Ammon's horn (tissue), 1 donor: ENCODE data around the gene KLF16.
A peak's percentile ranks its signal among the peaks of the same experiment; 100 is the strongest.

Experiments
- DNase-seq: peaks from one replicate; pipeline ENCODE4 v3.0.0-alpha.2; 2016; ENCODE audit warnings: low spot score

Gene KLF16

GRCh38 chr19:1841209-1841924 lies 22.0 kb downstream of the KLF16 start:
- no peak for DNase-seq

DNA sequence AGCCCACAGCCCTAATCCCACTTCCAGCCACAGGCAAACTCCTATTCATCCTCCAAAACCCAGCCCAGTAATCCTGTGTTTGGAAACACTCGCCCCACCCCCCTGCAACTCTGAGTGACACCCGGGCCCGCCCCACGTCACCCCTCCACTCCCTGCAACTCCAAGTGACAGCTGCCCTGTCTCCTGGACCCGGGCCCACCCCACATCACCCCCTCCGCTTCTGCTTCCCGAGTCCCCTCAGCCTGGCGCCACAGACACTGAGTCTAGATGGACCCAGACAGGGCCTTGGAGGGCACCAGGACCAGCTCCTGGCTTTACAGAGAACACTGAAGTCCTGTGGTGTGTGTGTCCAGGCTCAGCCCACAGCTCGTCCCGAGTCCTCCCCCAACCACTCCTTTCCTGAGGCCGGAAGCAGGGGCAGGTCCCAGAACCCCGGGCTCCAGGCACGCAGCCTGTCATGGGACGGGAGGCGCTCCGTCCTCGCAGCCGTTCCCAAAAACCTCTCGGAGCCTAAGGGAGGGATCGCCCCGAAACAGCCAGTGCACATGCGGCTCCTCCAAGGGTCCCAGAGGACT lies 22.8 kb downstream of the KLF16 start:
- DNase-seq = no peak

DNA sequence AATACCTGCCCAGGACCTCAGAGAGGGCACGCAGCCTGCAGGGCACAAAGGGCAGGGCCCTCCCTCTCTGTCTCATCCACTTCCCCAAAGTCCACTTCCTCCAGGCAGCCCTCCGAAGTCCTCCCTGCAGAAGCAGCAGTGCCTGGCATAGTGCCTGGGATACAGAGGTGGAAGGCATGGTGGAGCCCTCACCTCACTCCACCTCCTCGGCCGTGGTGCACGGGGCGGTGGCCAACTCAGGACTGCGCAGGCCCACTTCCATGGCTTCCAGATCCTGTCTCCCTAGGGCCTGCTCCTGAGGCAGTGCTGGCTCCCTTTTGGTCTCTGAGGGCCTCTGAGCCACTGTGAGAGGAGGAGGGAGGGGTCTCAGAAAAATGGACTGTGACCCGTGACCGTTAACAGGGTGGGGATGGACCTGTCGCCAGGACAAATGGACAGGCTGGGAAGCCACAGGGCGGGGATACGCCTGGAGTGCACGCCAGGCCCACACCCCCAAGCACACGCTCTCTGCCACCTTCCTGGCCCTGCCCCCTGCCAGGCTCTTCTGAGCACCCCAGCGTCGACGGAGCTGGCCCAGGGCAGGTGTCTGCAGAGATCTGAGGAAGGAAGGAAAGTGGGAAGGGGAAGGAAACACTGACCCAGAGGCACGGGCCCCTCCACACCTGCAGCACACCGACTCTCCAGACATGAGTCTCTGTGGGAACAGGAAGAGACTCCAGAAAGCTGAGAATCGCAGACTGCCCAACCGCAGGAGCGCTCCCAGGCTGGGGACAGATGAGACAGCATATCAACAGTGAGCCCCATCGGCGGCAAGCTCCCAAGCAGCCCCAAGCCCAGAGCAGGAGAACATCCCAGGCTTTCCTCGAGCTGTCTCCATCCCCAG lies 23.5 kb downstream of the KLF16 start:
- no peak for DNase-seq

GRCh38 chr19:1837625-1838105 lies 25.7 kb downstream of the KLF16 start:
- DNase-seq = peak; percentile 20

- DNase-seq = no peak
These were observed 26.2 kb downstream of the KLF16 start for GRCh38 chr19:1837222-1837565.

GRCh38 chr19:1836458-1837221 lies 26.7 kb downstream of the KLF16 start:
- no peak for DNase-seq

- DNase-seq = peak; percentile 21
These were observed 29.8 kb downstream of the KLF16 start for GRCh38 chr19:1833540-1833939.

DNA sequence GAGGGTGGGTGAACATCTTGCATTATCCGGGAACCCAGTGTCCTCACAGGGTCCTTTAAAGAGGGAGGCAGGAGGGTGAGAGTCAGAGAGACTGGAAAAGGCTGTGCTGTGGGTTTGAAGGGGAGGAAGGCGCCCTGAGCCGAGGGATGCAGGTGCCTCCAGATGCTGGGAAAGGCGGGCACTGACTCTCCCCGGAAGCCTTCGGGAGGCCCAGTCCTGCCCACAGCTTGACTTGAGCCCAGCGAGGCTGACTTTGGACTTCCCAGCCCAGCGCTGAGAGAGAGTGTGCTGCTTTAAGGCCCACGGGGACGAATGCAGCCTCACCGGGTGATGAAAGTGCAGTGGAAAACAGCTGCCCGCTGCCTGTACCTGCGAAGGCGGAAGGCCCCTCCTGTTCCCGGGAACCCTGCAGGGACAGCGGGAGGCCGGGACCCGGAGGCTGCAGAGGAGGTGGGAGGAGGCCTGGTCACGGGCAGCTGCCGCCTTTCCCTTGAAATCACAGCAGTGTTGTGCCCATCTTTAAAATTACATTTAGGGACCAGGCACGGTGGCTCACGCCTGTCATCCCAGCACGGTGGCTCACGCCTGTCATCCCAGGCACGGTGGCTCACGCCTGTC lies 31.2 kb downstream of the KLF16 start:
- no peak for DNase-seq

DNA sequence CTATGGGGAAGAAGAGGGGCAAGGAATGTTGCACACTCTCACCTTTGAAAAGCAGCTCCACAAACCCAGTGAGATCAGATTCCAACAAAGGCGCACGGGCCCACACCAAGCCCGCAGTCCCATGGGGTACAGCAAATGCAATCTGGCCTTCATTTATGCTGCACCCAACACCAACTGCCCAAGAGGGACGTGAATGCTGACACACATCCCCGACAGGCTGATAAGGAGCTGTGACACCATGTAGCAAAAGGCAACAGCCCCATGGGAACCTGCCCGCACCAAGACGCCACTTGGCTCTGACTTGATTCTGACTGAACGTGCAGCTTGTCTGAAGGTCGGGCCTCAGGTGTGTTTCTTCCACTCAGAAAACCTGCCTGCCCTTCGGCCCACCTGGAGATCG lies 32.4 kb downstream of the KLF16 start:
- no peak for DNase-seq

DNA sequence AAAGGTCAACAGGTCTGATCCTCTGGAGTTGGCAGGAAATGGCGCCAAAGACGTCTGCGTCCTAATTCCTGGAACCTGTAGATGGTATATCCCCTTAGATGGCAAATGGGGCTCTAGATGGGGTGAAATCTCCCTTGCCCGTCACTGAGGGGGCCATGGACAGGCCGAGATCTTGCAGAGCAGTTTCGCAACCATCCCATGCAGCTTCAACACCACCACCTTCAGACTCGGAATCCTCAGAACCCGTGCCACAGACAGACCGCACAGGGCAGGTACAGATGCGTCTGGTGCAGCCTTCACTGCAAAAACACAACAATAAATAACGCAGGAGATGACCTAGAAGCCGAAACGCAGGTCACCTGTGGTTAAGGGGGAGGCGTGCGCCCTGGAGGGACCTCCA lies 32.8 kb downstream of the KLF16 start:
- no peak for DNase-seq

DNA sequence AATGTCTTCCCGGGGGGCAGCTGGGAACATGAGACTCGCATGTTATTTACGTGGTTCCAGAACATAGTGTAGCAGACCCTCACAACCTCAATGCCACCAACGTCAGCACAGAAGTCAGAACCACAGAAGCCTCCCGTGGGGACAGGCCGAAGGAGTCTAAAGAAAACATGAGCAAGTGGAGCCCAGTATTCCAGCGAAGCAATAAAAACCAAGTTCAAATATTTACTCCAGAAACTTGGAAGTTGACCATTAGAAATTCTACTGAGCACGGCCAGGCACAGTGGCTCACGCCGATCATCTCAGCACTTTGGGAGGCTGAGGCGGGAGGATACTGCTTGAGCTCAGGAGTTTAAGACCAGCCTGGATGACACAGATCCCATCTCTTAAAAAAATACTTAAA lies 33.4 kb downstream of the KLF16 start:
- DNase-seq = no peak

- no peak for DNase-seq
These were observed 34.8 kb downstream of the KLF16 start for GRCh38 chr19:1828279-1829238.

DNA sequence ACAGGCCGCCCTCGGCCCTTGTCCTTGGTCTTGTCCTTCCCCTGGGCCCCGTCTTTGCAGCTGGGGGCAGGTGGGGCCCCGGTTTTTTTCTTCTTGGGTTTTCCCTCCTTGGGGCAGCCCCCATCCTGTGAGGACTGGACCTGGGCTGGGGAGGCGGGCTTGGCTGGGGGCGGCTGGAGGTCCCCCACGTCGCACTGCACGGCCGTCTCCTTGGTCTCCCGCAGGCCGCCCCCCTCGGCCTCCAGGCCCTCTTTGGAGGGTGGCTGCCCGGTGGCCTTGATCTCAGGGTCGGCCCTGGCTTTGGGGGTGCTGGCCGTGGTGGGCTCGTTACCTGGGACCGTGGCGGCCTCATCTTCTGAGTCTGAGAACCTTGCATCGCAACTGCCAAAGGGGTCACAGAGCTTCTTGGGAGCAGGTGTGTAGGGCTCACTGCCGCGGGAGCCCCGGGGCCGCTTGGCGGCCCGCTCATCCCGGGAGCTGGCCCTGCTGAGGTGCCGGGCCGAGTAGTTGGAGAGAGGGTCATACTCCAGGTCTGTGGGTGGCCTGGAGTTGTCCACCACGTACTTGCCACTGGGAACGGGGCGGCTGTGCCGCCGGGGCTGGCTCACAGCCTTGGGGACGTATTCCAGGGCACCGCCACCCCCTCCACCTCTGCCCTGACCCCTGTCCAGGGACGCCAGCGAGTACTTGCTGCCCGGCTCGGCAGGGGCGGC lies 35.7 kb downstream of the KLF16 start:
- DNase-seq = no peak

DNA sequence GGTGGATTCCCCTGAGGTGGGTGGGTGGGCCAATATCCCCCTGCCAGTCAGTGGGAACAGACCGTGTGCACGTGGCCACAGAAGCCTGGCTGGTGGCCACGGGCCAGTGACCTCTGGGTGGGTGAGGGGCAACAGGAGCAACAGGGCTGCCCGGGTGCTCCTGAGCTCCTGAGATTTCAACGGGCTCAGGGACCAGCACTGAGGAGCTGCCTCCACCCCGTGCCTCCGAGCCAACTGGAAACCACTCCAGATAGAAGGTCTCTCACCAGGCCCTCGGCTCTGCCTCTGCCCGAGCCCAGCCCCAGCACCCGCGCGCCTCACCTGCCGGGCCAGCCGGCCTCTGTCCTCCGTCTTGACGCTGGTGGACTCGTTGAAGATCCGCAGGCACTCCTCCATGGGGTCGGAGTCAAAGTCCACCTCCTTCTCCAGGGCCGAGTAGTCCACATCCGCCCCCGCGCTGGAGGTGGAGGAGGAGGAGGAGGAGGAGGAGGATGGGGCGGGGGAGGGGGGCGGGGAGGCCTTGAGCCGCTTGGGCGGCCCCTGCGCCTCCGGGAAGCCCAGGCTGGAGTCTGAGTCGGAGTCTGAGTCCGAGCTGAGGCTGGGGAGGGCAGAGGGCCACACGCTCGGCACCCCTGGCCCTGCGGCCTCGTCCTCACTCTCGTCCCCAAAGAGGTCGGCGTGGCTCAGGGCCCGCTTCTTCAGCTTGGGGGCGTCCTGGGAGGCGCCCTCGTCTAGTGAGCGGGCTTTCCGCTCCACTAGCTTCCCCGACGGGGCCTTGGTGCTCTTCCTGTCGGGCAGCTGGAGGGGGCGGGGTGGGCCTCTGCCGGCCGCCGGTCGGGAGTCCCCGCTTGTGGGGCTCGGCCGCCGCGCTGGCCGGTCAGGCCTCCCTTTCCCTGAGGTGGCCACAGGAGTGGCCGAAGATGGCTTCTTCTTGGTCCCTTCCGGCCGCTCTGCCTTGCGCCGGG lies 36.5 kb downstream of the KLF16 start:
- no peak for DNase-seq

DNA sequence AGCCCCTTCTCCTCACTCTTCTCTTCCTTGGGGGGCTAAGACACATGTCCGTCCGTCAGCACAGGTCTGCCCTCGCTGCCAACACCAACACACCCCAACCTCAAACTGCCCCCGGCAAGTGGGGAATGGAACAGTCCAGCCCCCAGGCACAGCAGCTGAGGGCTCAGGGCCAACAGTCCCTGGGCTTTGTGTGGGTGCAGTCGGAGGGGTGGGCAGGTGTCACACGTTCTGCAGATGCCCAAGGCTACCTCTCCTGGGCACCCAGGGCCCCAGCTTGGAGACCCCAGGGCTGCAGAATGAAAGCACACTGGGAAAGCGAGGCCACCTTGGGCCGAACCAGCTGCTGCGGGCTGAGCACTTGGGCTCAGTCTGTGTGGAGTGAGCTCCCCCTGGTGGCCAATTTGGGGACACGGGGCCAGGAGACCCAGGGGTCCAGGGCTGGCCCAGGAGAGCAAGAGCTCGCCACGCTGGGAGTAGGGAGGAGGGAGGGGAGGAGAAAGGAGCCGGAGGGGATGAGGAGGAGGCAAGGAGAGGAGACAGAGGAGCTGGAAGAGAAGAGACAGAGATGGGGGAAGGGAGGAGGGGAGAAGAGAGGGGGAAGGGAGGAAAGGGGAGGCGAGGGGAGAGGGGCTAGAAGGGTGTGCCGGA lies 37.3 kb downstream of the KLF16 start:
- peak; percentile 76 for DNase-seq

GRCh38 chr19:1824252-1824622 lies 39.1 kb downstream of the KLF16 start:
- no peak for DNase-seq

- DNase-seq = no peak
These were observed 39.7 kb downstream of the KLF16 start for GRCh38 chr19:1823539-1824251.

DNA sequence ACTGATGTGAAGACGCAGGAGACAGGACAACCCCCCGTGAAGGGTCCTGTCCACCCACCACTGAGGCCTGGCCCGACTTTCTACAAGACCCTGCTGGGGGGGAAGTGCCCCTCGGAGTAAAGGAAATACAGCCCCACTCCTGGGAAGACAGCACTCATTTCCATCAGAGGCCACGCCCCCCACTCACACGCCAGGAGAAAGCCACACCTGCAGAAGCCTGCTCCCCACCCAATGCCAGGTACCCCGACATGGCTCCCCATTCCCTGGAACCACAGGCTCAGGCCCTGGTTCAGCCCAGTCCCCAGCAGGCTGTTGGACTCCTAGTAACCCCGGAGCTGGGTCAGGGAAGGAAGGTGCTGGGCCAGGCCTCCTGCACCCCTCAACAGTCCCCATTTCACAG lies 40.4 kb downstream of the KLF16 start:
- no peak for DNase-seq
